Nucleus accumbens (tissue), 56 donors: Measurements from ENCODE around the gene ARHGAP4.

Experiments used
- DNase-seq, 56 donors: peaks; one replicate each; lab custom pipeline; 2025; lab: John Stamatoyannopoulos, UW

Gene ARHGAP4

DNA sequence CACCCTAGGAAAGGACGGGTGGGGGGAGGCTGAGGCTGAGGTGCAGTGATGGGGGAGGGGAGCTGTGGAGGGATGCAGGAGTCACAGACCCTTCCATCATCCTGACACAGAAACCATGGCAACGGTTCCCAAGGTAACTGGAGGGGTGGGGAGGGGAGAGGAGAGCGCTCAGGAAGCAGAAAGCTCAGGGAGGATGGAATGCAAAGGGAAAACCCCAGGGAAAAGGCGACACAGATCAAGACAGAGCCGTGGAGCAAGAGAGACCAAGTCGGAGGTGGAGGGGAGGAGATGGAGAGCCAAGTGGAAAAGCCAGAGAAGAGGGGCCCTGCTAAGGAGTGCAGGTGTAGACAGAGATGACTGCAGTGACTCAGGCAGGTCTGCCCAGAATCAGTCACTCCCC lies 54.6 kb downstream of the ARHGAP4 start:
- peak in 3 of 56 donors; percentile 17 to 24 (median 24) for DNase-seq

DNA sequence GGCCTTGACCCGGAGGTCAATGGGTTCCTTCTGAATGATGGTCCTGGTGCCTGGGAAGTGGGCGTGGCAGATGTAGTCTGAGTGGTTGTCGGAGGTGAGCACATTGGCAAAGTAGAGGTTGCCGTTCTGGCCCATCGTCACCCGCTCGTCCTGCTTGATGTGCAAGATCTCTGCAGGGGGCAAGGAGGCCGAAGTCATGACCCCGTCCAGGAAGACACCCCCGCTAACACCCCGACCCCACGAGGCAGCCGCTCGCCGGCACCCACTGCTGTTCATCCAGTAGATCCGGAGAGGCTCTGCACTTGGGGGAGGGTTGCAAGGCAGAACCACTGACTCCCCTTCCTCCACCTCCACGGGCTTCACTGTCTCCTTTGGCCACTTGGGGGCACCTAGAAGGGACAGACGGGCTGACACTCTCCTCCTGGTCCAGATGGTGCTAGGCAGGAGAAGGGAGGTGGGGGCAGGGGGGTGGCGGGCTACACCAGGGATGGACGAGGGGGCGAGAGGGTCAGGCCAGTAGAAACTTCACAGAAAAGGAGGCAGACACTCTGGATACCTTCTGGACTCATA lies 55.2 kb downstream of the ARHGAP4 start:
- DNase-seq: no peak

DNA sequence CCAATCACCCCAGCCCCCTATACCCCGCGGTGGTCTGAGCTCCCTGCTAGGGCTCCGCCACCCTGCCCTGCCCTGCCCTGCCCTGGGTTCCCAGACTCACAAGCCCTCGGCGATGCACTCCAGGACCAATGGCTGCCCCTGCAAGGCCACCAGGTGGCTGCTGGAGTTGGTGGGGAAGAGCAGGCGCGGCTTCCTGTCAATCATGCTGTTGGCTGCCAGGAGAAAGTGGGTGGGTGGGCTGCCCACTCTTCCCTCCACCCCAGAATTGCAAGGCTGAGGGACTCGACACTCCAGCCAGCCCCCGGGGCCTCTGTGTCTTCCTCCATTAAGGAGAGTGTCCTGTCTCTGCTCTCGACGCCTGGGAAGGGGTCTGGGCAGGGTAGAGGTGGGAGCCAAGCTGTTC lies 55.8 kb downstream of the ARHGAP4 start:
- DNase-seq: no peak

DNA sequence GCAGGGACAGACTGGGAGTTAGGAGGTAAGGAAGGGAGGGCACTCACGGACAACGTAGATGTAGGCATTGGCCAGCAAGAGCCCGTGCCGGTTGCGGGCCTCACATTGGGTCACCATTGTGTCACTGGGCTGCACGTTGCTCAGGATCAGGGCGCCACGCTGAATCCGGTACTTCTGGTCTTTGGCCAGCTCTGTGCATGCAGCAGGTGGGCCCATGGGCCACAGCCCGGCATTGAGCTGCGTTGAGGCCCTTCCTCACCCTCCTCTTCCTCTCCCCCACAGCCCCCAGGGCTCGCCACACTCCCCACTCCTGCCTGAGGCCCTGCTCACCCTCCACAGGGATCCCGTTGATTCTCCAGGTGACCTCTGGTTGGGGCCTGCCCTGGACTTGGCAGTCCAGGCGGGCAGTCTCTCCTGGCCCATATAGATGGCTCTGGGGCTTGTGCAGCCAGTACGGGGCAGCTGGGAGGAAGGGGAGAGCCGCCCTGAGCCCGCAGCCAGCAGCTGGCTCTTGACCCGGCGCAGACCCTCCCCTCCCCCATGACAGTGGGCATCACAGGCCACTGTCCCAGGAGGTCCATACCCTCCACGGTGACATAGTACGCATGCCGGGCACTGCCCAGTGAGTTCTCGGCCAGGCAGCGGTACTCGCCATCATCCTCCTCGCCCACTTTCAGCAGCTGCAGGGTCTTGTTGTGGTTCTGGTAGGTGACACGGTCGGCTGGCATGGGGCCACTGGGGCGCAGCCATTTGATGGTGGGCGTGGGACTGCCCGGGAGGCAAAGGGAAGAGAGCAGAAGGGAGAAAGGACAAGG lies 56.4 kb downstream of the ARHGAP4 start:
- DNase-seq: no peak

DNA sequence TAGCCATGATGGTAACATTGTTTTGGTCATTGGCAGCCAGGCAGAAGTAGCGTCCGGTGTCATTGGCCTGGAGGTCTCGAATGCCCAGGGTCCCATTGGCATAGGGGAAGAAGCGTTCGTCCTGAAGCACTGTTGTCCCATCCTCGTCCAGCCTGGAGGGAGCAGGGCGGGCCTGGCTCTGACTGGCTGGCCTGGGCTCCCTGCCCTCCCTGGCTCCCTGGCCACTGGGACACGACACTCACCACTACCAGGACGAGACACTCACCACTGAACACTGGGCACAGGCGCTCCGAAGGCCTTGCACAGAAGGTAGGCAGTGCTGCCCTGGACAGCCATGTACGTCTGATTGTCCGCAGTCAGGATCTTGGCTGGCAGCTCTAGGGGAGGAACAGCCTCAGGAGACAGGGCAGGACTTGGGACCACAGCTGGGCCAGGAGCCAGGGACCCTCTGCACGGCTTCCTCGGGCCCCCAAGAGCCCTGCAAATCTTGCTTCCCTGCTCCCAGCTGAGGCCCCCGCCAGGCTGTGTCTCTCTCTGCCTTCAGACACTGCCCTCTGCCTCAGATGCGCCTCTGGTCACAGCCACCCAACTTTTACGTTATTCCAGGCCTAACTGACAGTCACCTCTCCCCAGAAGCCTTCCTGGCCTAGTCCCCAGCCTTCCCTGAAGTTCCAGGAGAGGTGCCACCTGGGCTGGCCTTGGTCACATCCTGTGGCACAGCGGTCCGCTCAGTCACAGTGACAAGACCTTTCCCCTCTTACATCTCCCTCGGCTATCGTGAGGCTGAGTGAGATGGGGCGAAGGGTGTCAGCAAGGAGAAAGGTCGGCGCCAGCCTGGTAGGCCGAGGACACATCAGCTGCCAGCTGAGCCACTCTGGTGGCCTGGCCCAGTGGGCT lies 57.2 kb downstream of the ARHGAP4 start:
- no peak for DNase-seq

DNA sequence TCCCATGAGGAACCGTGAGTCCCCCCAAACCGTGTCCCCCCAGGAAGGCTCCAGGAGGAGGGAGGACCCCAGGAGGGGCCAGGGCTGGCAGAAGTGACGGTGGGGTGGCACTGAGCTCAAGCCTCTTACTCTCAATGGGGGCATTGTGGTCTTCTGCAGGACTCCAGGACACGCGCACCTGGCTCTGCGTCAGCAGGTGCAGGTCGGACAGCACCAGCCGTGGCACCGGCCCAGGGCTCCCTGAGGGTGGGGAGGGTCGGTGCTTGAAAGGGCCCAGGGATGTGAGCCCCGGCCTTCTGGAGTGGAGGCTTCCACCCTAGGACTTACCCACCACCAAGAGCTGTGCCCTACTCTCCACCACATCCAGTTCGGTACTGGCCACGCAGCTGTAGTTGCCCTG lies 58.4 kb downstream of the ARHGAP4 start:
- DNase-seq: no peak

DNA sequence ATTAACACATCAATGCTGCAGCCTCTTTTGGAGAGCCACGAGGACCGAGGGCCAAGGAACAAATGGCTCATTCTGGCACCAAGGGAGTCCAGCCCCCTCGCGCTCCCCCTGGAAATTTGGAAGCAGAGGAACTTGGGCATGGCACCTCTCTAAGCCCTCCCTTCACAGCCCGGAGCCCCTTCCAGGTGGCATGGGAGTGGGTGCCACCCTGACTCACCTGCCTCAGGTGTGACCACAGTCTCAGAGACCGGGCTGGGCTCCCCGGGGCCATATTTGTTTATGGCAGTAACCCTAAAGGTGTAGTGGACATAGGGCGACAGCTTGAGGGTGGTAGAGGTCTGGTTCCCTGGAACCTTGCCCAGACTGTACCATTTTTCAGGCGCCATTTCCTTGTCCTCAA lies 58.9 kb downstream of the ARHGAP4 start:
- no peak for DNase-seq

DNA sequence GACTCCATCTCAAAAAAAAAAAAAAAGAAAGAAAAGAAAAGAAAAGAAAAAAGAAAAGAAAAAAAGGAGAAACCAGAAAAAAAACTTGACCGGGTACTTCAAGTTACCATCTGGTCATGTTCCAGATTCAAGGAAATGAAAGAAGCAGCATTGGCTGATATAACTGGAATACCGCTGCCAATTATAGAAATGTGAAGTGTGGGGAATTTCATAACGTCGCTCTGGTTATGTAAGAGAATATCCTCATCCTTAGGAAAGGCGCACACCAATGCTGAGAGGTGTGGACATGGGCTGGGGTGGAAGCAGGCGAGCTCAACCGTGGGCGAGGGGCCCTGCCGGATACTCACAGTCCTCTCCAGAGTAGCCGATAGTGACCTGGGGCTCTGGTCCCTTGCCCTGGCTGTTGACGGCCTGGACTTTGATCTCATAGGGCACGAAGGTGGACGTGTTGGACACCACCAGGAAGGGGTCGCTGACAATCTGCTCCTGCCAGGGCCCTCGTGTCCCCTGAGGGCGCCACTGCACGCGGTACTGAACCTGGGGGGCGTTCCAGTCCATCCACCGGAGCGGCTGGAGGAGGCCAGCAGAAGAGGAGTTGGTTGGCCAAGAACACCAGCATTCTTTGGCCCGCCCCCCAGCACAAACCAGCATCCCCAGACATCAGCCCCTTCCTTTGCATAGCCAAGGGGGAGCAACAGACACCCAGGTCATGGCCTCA lies 59.6 kb downstream of the ARHGAP4 start:
- DNase-seq: no peak

DNA sequence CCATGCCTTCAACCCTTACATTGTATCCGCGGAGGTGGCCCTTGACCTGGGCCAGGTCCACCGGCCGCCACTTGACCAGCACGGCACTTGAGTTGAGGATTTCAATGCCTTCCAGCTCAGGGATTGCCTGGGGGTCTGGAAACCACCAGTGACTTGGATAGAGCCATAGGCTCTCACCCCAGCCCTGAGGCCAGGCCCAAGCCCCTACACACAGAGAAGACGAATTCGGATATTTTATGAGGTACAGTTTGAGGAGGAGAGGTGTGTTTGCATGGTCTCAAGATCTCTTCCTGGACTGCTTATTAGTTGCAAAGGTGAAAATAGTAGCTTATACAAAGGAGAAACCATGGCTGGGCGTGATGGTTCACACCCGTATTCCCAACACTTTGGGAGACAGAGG lies 60.4 kb downstream of the ARHGAP4 start:
- no peak for DNase-seq

DNA sequence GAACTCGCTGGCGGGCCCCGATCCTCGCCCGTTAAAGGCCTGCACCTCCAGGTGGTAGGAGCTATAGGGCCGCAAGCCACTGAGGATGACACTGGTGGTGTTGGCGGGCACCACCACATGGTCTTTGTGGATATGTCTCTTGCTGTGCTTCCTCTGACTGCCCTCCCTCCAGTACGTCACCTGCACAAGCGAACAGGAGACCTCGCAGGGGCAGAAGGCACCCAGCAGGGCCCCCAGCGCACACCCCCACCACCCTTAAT lies 60.8 kb downstream of the ARHGAP4 start:
- no peak for DNase-seq

DNA sequence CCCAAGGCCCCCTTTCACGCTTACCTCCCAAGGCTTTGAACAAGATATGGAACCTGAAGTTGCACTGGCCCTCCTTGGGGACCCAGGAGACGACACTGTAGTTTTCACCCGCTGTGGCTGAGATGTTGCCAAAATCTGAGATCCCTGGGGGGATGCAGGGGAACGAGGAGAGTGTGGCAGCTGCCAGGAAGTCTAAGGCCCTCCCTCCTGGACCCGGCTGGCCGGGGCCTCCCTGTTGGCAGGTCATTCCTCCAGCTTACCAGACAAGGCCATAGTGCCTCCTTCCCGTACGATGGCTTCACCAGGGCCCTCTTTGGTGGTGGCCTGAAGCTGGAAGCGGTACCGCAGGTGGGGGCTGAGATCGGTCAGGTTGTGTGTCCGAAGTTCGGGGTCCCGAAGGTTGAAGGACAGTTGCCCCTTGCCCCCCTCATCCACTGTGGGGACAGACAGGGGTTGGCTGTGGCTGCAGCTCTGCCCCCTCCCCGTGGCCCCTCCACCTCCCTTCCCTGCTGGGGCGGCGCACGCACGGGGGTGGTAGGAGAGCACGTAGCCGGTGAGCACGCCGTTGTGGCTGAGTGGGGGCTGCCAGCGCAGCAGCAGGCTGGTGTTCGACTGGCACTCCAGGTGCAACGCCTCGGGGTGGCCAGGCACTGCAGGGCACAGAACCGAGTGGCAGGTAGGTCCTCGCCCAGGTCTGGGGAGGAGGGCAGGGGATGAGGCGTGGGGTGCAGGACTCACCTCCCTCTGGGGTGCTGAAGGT lies 61.3 kb downstream of the ARHGAP4 start:
- DNase-seq: no peak

DNA sequence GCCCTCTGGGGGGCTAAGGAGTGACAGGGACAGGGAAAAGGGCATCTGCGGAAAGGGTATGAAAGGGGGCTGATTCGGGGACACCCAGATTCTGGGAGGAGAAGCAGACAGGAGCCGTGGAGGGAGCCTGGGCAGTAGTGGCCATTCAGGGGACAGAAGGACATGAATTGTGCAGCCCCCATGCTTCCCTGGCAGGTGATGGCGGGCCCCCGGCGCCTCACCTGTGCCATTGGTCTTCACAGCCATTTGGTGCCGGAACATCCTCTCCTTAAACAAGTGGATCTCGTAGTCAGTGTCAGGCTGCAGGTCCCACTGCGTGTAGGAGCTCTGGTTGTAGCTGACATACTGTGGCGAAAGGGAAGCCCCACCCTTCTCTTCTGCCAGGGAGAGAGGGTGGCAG lies 62.0 kb downstream of the ARHGAP4 start:
- no peak for DNase-seq

DNA sequence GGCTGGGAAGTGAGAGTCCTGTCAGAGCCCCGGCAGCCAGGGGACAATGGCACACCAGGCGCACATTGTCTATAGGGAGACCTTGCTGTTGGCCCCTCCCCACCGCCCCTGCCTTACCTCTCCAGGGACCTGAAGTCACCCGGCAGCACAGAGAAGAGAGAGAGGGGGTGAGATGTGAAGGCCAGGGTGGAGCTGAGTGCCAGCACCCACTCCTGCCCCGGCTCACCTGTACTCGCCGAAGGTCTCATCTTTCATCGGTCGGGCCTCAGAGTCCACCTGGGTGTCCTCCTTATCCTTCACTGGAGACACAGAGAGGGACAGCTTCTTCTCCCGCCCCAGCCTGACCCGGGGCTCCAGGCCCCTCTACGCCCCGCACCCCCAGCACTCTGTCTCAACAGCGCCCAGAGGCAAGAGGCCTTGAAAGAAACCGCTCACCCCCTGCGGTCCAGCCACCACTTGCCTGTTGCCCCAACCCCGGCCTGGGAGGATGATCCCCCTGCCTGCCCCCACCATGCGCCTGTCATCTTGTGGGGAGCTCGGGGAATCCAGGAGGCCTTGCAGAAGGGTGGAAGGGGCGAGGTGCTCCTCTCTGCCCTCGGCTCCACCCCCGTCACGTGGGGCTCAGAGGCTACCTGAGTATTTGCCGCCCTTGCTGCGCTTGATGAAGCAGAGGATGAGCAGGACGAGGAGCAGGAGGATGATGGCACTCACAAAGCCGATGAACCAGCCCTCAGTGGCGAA lies 62.6 kb downstream of the ARHGAP4 start:
- no peak for DNase-seq

DNA sequence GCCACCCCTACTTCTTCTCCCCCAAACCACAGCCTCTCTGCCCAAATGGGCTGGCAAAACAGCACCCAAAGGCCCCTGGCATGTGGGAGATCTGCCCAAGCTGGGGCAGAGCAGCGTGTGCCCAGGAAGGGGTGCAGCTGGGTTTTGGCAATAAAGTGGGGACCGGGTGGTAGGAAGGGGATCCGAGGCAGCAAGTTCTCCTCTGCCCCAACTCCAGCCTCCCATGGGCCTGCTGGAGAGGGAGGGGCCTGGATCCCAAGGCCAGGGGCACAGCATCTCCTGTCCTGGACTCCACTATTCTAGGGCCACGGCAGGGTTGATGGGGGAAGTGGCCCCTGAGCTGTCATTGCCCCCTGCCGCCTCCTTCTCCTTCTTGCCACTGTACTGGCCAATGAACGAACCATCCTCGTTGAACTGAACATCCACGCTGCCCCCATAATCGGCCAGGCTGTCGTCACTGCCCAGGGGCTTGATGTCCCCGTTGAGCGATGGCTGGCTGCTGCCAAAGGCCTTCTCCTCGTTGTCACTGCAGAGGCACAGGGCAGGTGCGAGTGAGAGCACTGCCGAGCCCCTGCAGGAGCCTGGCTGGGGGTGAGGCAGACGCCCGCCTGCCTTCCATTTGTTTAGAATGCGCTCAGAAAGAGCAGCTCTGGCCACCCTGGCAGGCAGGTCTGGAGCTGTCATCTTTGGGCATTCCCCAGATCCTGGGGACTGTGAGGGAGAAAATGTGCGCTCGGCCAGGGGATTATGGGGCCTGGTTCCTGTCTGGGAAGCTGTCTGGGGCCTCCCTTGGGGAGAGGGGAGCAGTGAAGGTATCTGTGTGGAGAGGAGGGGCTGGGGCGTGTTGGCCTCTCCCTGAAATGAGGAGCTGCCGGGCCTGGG lies 63.5 kb downstream of the ARHGAP4 start:
- DNase-seq: no peak

DNA sequence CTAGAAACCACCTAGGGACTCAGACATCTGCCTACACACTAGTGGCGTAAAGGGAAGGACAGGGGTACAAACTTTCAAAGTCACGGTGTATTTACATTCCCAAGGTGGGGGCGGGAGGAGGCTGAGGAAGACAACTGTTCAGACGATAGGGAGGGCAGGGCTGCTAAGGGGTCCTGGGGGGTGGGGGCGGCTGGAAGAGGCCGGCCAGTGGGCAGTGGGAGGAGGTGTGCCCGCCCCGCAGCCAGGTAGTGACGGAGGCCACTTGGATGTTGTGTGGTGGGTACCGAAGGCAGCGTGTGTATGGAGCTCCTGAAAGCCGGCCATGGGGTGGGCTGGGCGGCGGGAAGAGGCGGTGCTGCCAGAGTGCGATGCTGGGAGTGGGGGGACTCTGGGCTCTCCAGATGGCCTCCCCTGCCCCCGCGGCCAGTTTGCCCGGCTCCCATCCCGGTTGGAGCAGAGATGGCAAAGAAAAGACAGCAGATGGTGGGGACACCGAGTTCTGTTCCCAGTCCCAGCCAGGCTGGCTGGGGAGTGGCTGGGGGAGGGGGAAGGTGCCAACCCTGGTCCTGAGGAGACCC lies 64.2 kb downstream of the ARHGAP4 start:
- DNase-seq: no peak

DNA sequence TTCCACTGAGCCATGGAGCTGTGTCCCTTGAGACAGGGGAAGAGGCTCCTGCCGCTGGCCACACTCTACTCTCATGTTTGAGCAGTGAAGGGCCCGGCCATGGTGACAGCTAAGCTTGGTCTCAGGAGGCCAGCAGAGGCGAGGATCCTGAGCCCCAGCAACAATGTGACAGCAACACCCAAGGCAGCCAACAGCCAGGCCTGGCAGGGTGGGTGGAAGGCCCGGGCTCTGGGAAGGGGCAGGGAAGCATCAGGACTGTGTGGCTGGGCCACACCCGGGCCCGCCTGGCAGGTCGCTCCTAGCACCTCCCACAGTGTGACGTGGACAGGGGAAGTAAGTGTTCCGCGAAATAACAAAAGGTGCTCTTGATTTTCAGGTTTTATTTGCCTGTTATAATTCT lies 64.9 kb downstream of the ARHGAP4 start:
- DNase-seq: no peak
